Activated CD8-positive, alpha-beta memory T cell treated with anti-CD3 and anti-CD28 coated beads for 36 hours (primary cell): ENCODE results near the gene FBLN5. TPM values are rescaled to one million over a fixed set of nuclear protein-coding genes. Genes with fewer than 3 reads are reported as not detected.

ENCODE experiments used
- CTCF ChIA-PET: fragments of 350-600 bp; sonication (Branson Sonifier 250); formaldehyde crosslinking; loops from one replicate; lab custom pipeline; 2021; ENCODE audit warnings: antibody characterized with exemption; lab: Charles Lee
- POLR2A ChIA-PET: fragments of 350-600 bp; sonication (Branson Sonifier 250); formaldehyde crosslinking; loops from one replicate; lab custom pipeline; 2021; ENCODE audit warnings: antibody characterized with exemption; lab: Charles Lee
- total RNA-seq, 2 experiments: library from RNA; stranded (reverse); gene quantifications; one replicate each; pipeline ENCODE4 v1.2.3, GENCODE V29; 2021

Gene FBLN5
- total RNA-seq, 2 experiments from 2014 or later: 0.51 to 0.84 TPM

DNA sequence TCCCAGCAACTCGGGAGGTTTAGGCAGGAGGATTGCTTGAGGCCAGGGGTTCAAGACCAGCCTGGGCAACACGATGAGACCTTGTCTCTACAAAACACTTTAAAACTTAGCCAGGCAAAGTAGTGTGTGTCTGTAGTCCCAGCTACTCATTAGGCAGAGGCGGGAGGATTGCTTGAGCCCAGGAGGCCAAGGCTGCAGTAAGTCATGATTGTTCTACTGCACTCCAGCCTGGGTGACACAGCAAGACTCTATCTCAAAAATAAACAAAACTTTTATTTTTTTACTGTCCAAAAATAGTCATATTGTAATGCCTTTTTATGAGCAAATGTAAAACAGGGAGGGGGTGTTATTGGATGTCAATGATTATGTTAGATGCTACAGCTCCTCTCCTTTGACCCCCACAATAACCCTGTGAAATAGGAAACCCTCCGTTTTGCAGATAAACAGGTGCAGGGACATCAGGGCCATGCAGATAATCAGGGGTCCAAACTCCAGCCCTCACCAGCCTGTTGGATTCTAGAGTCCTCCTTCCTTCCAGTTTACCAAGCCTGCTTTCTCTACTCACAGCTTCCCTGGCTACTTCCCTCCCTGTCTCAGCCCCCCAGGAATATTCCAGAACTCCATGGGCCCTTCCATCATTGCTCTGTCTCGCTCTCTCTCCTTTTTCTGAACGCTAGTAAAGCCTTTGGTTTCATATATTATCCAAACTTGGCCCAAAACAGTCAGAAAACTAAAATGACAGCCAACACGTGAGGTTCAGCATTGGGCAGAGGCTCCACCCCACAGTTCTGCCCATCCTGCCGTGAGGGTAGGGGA, 5.9 kb upstream of the FBLN5 start:
- CTCF ChIA-PET: interaction anchor here (0.6 kb wide), 1 partner anchor 9 kb away, joined by 4 read pairs; no protein-coding TSS in a partner anchor
- POLR2A ChIA-PET: no interaction called here

GRCh38 chr14:91946622-91947474, 646 bp downstream of the FBLN5 start:
- POLR2A ChIA-PET: no interaction called here
- CTCF ChIA-PET: interaction anchor here (0.6 to 1.4 kb wide), 2 partner anchors 9 to 161 kb away, joined by 3 read pairs; no protein-coding TSS in a partner anchor

- ChIA-PET POLR2A (no interaction called here), CTCF (interaction anchor here (1.4 kb wide), 1 partner anchor 10 kb away, joined by 3 read pairs; no protein-coding TSS in a partner anchor)
These were observed 1.5 kb downstream of the FBLN5 start for GRCh38 chr14:91945751-91946621.

- ChIA-PET CTCF (no interaction called here), POLR2A (no interaction called here)
These were observed 4.5 kb downstream of the FBLN5 start for GRCh38 chr14:91942946-91943345.

GRCh38 chr14:91942128-91942527, 5.4 kb downstream of the FBLN5 start:
- CTCF ChIA-PET: no interaction called here

GRCh38 chr14:91940209-91940608, 7.3 kb downstream of the FBLN5 start:
- CTCF ChIA-PET: no interaction called here
- POLR2A ChIA-PET: no interaction called here

More at GRCh38 chr14:91942128-91942527, 5.4 kb downstream of the FBLN5 start:
- POLR2A ChIA-PET: no interaction called here

DNA sequence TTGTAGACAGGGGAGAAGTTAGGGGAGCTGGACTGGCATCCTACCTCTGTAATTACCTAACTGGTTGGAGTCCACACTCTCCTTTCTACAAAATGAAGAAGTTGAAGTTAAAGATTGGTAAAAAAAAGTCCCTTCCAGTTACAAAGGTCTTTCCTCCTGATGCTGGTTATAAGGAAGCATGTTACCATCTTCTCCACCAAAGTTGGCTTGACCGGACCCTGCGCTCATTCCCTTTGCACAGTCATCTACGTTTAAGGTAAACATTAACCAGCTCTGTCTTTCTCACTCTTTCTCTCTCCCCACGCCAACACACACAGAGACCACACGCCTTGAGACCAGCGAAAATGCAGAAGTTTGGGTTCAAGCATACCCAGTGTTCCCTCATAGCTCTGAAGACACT, 11.9 kb downstream of the FBLN5 start:
- CTCF ChIA-PET: no interaction called here
- POLR2A ChIA-PET: no interaction called here

- CTCF ChIA-PET: no interaction called here
These were observed 12.8 kb downstream of the FBLN5 start for GRCh38 chr14:91934554-91935285.

GRCh38 chr14:91931478-91932088, 15.9 kb downstream of the FBLN5 start:
- CTCF ChIA-PET: no interaction called here
- POLR2A ChIA-PET: no interaction called here

More at GRCh38 chr14:91934554-91935285, 12.8 kb downstream of the FBLN5 start:
- POLR2A ChIA-PET: interaction anchor here (0.5 kb wide), 1 partner anchor 64 kb away, joined by 5 read pairs; no protein-coding TSS in a partner anchor

DNA sequence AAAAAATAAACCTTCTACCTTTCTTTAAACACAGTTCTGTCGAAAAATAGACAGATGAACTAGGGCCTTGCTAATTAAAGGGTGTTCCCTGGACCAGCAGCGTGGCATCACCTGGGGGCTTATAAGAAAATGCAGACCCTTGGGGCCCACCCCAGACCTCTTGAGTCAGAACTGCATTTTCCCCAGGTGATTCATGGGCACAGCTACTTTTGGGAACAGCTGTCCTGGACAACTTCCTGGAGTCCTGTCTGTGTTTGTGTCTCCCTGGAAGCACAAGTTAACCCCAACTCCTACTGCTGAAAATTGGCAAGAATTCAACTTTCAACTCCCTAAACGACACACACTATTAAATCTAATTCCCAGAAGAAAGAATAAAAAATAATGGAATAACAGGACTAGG, 17.8 kb downstream of the FBLN5 start:
- POLR2A ChIA-PET: no interaction called here

GRCh38 chr14:91927800-91928199, 19.7 kb downstream of the FBLN5 start:
- CTCF ChIA-PET: no interaction called here
- POLR2A ChIA-PET: no interaction called here

More for the DNA sequence above, 17.8 kb downstream of the FBLN5 start:
- CTCF ChIA-PET: no interaction called here

- ChIA-PET POLR2A (no interaction called here), CTCF (no interaction called here)
These were observed 20.3 kb downstream of the FBLN5 start for GRCh38 chr14:91927191-91927590.

DNA sequence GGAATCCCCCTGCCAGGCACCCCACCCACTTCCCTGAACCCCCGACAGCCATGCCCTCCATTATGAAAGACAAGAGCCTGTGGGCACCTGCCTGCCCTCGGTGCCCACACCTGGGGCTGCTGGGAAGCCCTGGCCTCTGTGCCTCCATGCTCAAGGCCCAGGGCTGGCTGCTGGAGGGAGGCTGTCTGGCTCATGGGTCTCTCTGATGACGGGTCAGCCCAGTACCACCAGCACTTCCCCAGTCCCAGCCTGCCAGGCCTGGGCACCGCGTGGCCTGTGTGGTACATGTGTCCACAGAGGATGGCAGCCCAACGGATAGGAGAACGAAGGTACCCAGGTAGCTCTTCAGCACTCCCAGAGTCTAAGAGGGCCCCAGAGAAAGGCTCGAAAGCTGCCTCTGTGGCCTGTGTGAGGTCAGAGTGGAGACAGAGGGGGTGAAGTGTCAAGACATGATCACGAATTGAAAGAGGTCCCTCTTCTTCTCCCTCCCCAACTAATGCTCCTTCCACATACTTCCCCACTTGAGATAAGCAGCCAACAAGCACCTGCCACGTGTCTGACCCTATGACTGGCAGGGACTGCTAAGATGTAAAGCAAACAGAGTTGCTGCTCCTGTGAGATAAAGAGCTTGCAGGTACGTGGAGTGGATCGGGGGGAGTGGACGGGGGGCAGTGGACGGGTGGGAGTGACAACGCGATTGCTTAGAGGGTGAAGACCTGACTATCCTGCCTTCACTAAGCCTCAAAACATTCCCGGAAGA, 21.2 kb downstream of the FBLN5 start:
- ChIA-PET CTCF (interaction anchor here (0.6 kb wide), 1 partner anchor 15 kb away, joined by 6 read pairs; no protein-coding TSS in a partner anchor), POLR2A (interaction anchor here (0.6 kb wide), 1 partner anchor 79 kb away, joined by 3 read pairs; no protein-coding TSS in a partner anchor)

DNA sequence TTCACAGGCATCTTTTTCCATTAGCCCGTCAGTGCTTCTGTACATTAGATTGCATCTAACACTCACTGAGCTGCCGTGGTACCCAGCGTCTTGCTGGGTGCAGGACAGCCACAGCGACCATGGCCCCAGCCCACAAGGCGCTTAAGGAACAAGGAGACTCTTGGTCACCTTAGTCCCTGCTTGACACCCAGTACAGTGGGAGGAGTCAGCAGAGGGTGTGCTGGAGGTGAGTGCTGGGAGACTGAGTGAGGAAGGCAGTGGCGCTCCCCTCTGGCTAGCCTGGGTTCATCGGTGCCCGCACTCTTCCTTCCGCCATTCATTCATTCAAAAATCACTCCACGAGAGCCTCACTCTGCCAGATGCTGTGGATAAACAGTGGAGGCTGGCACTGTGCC, 21.8 kb downstream of the FBLN5 start:
- POLR2A ChIA-PET: no interaction called here

DNA sequence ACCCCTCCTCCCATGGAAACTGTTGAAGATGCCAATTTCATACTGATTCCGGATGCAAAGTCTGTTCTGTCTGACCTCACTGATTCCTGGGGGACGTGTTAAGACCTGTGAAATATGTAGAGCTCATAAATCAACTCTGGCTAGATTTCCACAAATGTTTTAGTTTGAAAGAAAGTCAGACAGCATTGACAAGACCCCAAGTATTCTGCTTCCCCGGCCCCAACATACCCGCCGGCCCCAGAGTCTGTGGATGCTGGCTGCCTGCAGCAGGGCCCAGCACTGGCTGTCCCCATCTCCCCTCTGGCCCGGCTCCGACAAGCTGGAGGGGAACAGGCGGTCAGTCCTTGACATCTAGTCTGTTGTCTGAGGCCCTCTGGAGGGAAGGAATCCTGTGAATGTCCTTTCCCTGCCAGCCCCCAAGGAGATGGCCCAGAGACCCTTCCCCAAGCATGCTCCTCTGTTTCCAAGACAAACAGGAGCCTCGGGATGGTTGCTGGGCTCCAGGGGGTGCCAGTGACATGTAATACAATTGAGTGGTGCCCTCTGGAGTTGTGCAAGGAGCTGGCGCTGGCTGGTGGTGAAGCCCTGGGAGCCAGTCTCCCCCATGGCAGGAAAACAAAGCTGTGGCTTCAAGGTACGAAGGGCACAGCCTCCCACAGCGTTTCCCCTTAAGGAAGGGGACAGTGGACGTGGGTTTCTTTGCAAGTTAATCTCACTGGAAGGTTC, 22.3 kb downstream of the FBLN5 start:
- CTCF ChIA-PET: no interaction called here
- POLR2A ChIA-PET: interaction anchor here (0.5 kb wide), 1 partner anchor 36 kb away, joined by 3 read pairs; no protein-coding TSS in a partner anchor

More for the DNA sequence above, 21.8 kb downstream of the FBLN5 start:
- CTCF ChIA-PET: interaction anchor here (0.6 kb wide), 1 partner anchor 14 kb away, joined by 6 read pairs; no protein-coding TSS in a partner anchor

- ChIA-PET CTCF (no interaction called here), POLR2A (no interaction called here)
These were observed 27.0 kb downstream of the FBLN5 start for GRCh38 chr14:91920526-91920925.
